ENCODE measurements around the gene DNAH3.
A peak's percentile ranks its signal among the peaks of the same experiment; 100 is the strongest.
"Not testable (repeated sequence)": the region's sequence is repeated elsewhere in the genome, so short reads cannot be mapped to it uniquely, and the experiment has no call there.

Gene DNAH3

DNA sequence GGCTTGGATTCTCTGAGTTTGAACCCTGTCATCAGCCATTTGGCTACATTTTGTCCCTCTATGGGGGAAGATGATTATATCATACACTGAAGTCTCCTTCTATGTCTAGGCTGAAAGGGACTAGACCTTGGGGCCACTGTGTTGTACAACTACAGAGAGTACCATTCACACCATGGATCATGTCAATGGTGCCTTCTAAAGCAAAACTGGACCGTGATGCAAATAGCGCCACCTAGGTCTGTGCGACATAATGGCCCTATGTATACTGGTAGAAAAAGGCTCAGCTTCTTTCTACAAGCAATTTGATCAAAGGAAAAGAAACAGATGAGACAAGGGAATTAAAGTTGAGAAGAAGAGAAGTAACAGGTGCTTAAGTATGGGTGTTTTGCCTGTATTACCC lies 149.4 kb downstream of the DNAH3 start:
- peak; percentile 55 for DNase-seq (ENCODE audit: low read depth)
- TF ChIP-seq, protein P1, sequence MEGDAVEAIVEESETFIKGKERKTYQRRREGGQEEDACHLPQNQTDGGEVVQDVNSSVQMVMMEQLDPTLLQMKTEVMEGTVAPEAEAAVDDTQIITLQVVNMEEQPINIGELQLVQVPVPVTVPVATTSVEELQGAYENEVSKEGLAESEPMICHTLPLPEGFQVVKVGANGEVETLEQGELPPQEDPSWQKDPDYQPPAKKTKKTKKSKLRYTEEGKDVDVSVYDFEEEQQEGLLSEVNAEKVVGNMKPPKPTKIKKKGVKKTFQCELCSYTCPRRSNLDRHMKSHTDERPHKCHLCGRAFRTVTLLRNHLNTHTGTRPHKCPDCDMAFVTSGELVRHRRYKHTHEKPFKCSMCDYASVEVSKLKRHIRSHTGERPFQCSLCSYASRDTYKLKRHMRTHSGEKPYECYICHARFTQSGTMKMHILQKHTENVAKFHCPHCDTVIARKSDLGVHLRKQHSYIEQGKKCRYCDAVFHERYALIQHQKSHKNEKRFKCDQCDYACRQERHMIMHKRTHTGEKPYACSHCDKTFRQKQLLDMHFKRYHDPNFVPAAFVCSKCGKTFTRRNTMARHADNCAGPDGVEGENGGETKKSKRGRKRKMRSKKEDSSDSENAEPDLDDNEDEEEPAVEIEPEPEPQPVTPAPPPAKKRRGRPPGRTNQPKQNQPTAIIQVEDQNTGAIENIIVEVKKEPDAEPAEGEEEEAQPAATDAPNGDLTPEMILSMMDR (IDR thresholded peaks at IDR 0.05; ENCODE audit: low read depth, low read length): peak; percentile 50
- TF ChIP-seq, protein P2, sequence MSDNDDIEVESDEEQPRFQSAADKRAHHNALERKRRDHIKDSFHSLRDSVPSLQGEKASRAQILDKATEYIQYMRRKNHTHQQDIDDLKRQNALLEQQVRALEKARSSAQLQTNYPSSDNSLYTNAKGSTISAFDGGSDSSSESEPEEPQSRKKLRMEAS (IDR thresholded peaks at IDR 0.05; ENCODE audit: low read depth, low read length): no peak
- no peak overlapping the region for H3K4me3 ChIP-seq (ENCODE audit: low read depth, low read length)

- DNase-seq (ENCODE audit: low read depth): no peak
- no peak overlapping the region for H3K4me3 ChIP-seq (ENCODE audit: low read depth, low read length)
- TF ChIP-seq, protein P2 (IDR thresholded peaks at IDR 0.05; ENCODE audit: low read depth, low read length): no peak
- no peak for TF ChIP-seq POLR2A (IDR thresholded peaks at IDR 0.05; ENCODE audit: extremely low read depth, insufficient read length)
- no peak for TF ChIP-seq MYC (IDR thresholded peaks at IDR 0.05; ENCODE audit: low read depth, low read length)
- TF ChIP-seq, protein P1 (IDR thresholded peaks at IDR 0.05; ENCODE audit: low read depth, low read length): no peak
Measured at GRCh38 chr16:20997147-20997546, 153.5 kb downstream of the DNAH3 start.

GRCh38 chr16:20995711-20996110 lies 154.9 kb downstream of the DNAH3 start:
- DNase-seq (ENCODE audit: low read depth): no peak
- H3K4me3 ChIP-seq (ENCODE audit: low read depth, low read length): no peak overlapping the region
- TF ChIP-seq MYC (IDR thresholded peaks at IDR 0.05; ENCODE audit: low read depth, low read length): no peak
- TF ChIP-seq POLR2A (IDR thresholded peaks at IDR 0.05; ENCODE audit: extremely low read depth, insufficient read length): no peak
- TF ChIP-seq, protein P1 (IDR thresholded peaks at IDR 0.05; ENCODE audit: low read depth, low read length): no peak
- TF ChIP-seq, protein P2 (IDR thresholded peaks at IDR 0.05; ENCODE audit: low read depth, low read length): no peak

DNA sequence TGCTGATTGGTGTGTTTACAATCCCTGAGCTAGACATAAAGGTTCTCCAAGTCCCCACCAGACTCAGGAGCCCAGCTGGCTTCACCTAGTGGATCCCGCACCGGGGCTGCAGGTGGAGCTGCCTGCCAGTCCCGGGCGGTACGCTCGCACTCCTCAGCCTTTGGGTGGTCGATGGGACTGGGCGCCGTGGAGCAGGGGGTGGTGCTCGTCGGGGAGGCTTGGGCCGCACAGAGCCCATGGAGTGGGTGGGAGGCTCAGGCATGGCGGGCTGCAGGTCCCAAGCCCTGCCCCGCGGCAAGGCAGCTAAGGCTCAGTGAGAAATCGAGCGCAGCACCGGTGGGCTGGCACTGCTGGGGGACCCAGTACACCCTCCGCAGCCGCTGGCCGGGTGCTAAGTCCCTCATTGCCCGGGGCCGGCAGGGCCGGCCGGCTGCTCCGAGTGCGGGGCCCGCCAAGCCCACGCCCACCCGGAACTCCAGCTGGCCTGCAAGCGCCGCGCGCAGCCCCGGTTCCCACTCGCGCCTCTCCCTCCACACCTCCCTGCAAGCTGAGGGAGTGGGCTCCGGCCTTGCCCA lies 161.1 kb downstream of the DNAH3 start:
- H3K4me3 ChIP-seq (ENCODE audit: low read depth, low read length); DNase-seq (ENCODE audit: low read depth): not testable (repeated sequence)

GRCh38 chr16:20987049-20987448 lies 163.6 kb downstream of the DNAH3 start:
- TF ChIP-seq, protein P1 (IDR thresholded peaks at IDR 0.05; ENCODE audit: low read depth, low read length): no peak
- TF ChIP-seq MYC (IDR thresholded peaks at IDR 0.05; ENCODE audit: low read depth, low read length): no peak
- no peak for TF ChIP-seq POLR2A (IDR thresholded peaks at IDR 0.05; ENCODE audit: extremely low read depth, insufficient read length)
- TF ChIP-seq, protein P2 (IDR thresholded peaks at IDR 0.05; ENCODE audit: low read depth, low read length): no peak
- no peak for DNase-seq (ENCODE audit: low read depth)
- no peak overlapping the region for H3K4me3 ChIP-seq (ENCODE audit: low read depth, low read length)

DNA sequence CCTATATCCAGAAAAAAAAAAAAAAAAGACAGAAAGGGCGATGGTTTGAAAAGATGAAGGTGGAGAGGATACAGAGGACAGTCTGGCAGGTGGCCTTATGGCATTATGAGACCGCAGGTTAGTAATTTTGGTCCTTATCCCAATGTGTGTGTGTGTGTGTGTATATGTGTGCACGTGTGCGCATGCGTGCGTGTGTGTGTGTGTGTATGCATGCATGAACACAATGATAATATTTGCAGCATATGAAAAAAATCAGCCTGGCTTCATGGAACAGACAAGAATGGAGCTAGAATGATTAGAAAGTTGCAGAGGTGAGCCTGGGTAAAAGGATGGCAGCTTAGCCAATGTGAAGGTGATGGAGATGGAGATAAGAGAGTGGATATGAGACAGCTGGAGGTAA lies 166.6 kb downstream of the DNAH3 start:
- DNase-seq (ENCODE audit: low read depth): no peak
- no peak for TF ChIP-seq POLR2A (IDR thresholded peaks at IDR 0.05; ENCODE audit: extremely low read depth, insufficient read length)
- no peak for TF ChIP-seq MYC (IDR thresholded peaks at IDR 0.05; ENCODE audit: low read depth, low read length)
- TF ChIP-seq, protein P1 (IDR thresholded peaks at IDR 0.05; ENCODE audit: low read depth, low read length): no peak
- TF ChIP-seq, protein P2 (IDR thresholded peaks at IDR 0.05; ENCODE audit: low read depth, low read length): no peak
- no peak overlapping the region for H3K4me3 ChIP-seq (ENCODE audit: low read depth, low read length)

Measured in NB4 (cell line).